Ovary (tissue), 3 donors: ENCODE results near the gene APLNR.

Source experiments
- CTCF ChIP-seq, 3 donors: fragments of 450-650 bp in 2 of 3; fragments of 200-600 bp in 1 of 3; IDR thresholded peaks; one replicate each; pipeline versions ENCODE4 v1.5.1 to v1.8.0; 2016 to 2022; ENCODE audit warnings: antibody characterized with exemption in 3 of 3, mild to moderate bottlenecking in 1 of 3
- EP300 ChIP-seq: sonication (generic); formaldehyde crosslinking; IDR thresholded peaks from one replicate; pipeline ENCODE4 v1.6.1; 2017; ENCODE audit warnings: antibody characterized with exemption
- POLR2A ChIP-seq: fragments of 450-650 bp; IDR thresholded peaks from one replicate; pipeline ENCODE4 v1.6.1; 2017; ENCODE audit warnings: antibody characterized with exemption, mild to moderate bottlenecking, moderate library complexity
- donor health status: DM: no; HTN: no; CAD: no.

- TF ChIP-seq CTCF (IDR thresholded peaks at IDR 0.05) (no peak), POLR2A (no peak), EP300 (no peak)
These were observed 12.9 kb downstream of the APLNR start for GRCh38 chr11:57224128-57224527.
